ENCODE data around the gene SLC18B1. TPM values are rescaled to one million over a fixed set of nuclear protein-coding genes. Genes with fewer than 3 reads are reported as not detected.

The SLC18B1 gene
- polyA plus RNA-seq, 1 donor (not counting 4 experiments of a cell fraction or from before 2014, with no cell fraction given) = 23.1 TPM

- no peaks in the 10 kb centered on the region for H3K9me3 ChIP-seq (ENCODE audit: control insufficient read depth, low read depth, low read length)
- no peak overlapping the region for H2AFZ ChIP-seq (ENCODE audit: control insufficient read depth, low read length)
- H3K79me2 ChIP-seq (ENCODE audit: control insufficient read depth, insufficient read depth, low read length) = no peaks in the 10 kb centered on the region
- no peak for DNase-seq (ENCODE audit: low read depth, low spot score)
- H3K27ac ChIP-seq (ENCODE audit: control insufficient read depth, insufficient read depth, low read length) = no peak overlapping the region
- H3K27me3 ChIP-seq (ENCODE audit: control insufficient read depth, extremely low read depth, insufficient read depth, low read length) = no peaks in the 10 kb centered on the region
- H3K9me1 ChIP-seq (ENCODE audit: control insufficient read depth, extremely low read depth, insufficient read depth, low read length) = no peaks in the 10 kb centered on the region
- H3K9ac ChIP-seq (ENCODE audit: control insufficient read depth, extremely low read depth, insufficient read depth, low read length) = no peak overlapping the region
- no peaks in the 10 kb centered on the region for H3K4me1 ChIP-seq (ENCODE audit: control insufficient read depth, extremely low read depth, insufficient read depth, low read length)
- no peak overlapping the region for H3K4me3 ChIP-seq (ENCODE audit: control insufficient read depth in 2 of 3, extremely low read depth in 1 of 3, insufficient read depth in 2 of 3, low read depth in 1 of 3, low read length in 3 of 3)
- no peak for TF ChIP-seq EZH2 (IDR thresholded peaks at IDR 0.05; ENCODE audit: low read length)
- TF ChIP-seq CTCF (optimal IDR thresholded peaks at IDR 0.05 in 1 of 3, IDR thresholded peaks at IDR 0.05 in 1 of 3, conservative IDR thresholded peaks at IDR 0.05 in 1 of 3; ENCODE audit: extremely low read depth in 1 of 3, insufficient read depth in 2 of 3, low read length in 3 of 3) = no peak
- no peaks in the 10 kb centered on the region for H4K20me1 ChIP-seq (ENCODE audit: control insufficient read depth, extremely low read depth, insufficient read depth, low read length)
- H3K36me3 ChIP-seq (ENCODE audit: control insufficient read depth in 2 of 2, extremely low read depth in 1 of 2, insufficient read depth in 2 of 2, low read length in 2 of 2) = no peaks in the 10 kb centered on the region
- no peak overlapping the region for H3K4me2 ChIP-seq (ENCODE audit: control insufficient read depth, extremely low read depth, insufficient read depth, low read depth, low read length)
- FAIRE-seq = no peak
- dilution Hi-C loops (cut with MboI; ENCODE audit: extremely low pct_ligation_motif_present, low sequenced_read_pairs) = no loop called here
These were observed 73.0 kb downstream of the SLC18B1 start for GRCh38 chr6:132725471-132725870.

- Histone ChIP-seq H3K4me3 (ENCODE audit: control insufficient read depth in 2 of 3, extremely low read depth in 1 of 3, insufficient read depth in 2 of 3, low read depth in 1 of 3, low read length in 3 of 3) (no peak overlapping the region), H3K27ac (ENCODE audit: control insufficient read depth, insufficient read depth, low read length) (no peak overlapping the region), H3K4me1 (ENCODE audit: control insufficient read depth, extremely low read depth, insufficient read depth, low read length) (no peaks in the 10 kb centered on the region), H3K9me1 (ENCODE audit: control insufficient read depth, extremely low read depth, insufficient read depth, low read length) (no peaks in the 10 kb centered on the region), H3K79me2 (ENCODE audit: control insufficient read depth, insufficient read depth, low read length) (no peaks in the 10 kb centered on the region), H3K4me2 (ENCODE audit: control insufficient read depth, extremely low read depth, insufficient read depth, low read depth, low read length) (no peak overlapping the region), H3K27me3 (ENCODE audit: control insufficient read depth, extremely low read depth, insufficient read depth, low read length) (no peaks in the 10 kb centered on the region), H4K20me1 (ENCODE audit: control insufficient read depth, extremely low read depth, insufficient read depth, low read length) (no peaks in the 10 kb centered on the region), H3K9me3 (ENCODE audit: control insufficient read depth, low read depth, low read length) (no peaks in the 10 kb centered on the region), H3K36me3 (ENCODE audit: control insufficient read depth in 2 of 2, extremely low read depth in 1 of 2, insufficient read depth in 2 of 2, low read length in 2 of 2) (no peaks in the 10 kb centered on the region), H2AFZ (ENCODE audit: control insufficient read depth, low read length) (no peak overlapping the region), H3K9ac (ENCODE audit: control insufficient read depth, extremely low read depth, insufficient read depth, low read length) (no peak overlapping the region)
- no peak for TF ChIP-seq CTCF (optimal IDR thresholded peaks at IDR 0.05 in 1 of 3, IDR thresholded peaks at IDR 0.05 in 1 of 3, conservative IDR thresholded peaks at IDR 0.05 in 1 of 3; ENCODE audit: extremely low read depth in 1 of 3, insufficient read depth in 2 of 3, low read length in 3 of 3)
- TF ChIP-seq EZH2 (IDR thresholded peaks at IDR 0.05; ENCODE audit: low read length) = no peak
- dilution Hi-C loops (cut with MboI; ENCODE audit: extremely low pct_ligation_motif_present, low sequenced_read_pairs) = no loop called here
- DNase-seq (ENCODE audit: low read depth, low spot score) (no peak), FAIRE-seq (no peak)
These were observed 78.5 kb downstream of the SLC18B1 start for GRCh38 chr6:132719736-132720448.

Small RNA genes lying within 50 kb of the gene (small RNA-seq; reads per million reads assigned to genes)
- gene SNORA33 (ENCODE audit: insufficient read length in 3 of 3, low read depth in 3 of 3, low replicate concordance in 1 of 3) (30.5 to 278 (median 69.4) reads per million in 3 experiments), gene SNORD100 (ENCODE audit: insufficient read length in 3 of 3, low read depth in 3 of 3, low replicate concordance in 1 of 3) (8.0 to 88.1 (median 45.7) reads per million in 3 experiments), gene SNORD101 (ENCODE audit: insufficient read length in 3 of 3, low read depth in 3 of 3, low replicate concordance in 1 of 3) (826 to 36,341 (median 16,732) reads per million in 3 experiments)

Other genes starting within 250 kb of the SLC18B1 start
- not detected in 3 replicates for gene TAAR8, start 246.0 kb downstream of the SLC18B1 start, polyA plus RNA-seq
- not detected in 3 replicates for gene TAAR6, start 228.3 kb downstream of the SLC18B1 start, polyA plus RNA-seq
- not detected in 3 replicates for gene TAAR5, start 208.9 kb downstream of the SLC18B1 start, polyA plus RNA-seq
- not detected in 3 replicates for gene TAAR2, start 174.4 kb downstream of the SLC18B1 start, polyA plus RNA-seq
- not detected in 3 replicates for gene TAAR1, start 139.5 kb downstream of the SLC18B1 start, polyA plus RNA-seq
- 1.5 to 3.8 TPM (median 3.3 TPM) in 3 replicates for gene VNN1, start 84.6 kb downstream of the SLC18B1 start, polyA plus RNA-seq
- not detected in 3 replicates for gene VNN2, start 40.7 kb downstream of the SLC18B1 start, polyA plus RNA-seq
- gene RPS12, start 15.9 kb upstream of the SLC18B1 start, polyA plus RNA-seq = 3,202 to 4,120 TPM (median 3,970 TPM) in 3 replicates